Measurements from ENCODE around the gene SETD1A.

GRCh38 chr16:31006086-31006385 lies 48.5 kb downstream of the SETD1A start:
- no peak for TF ChIP-seq POLR2A (IDR thresholded peaks at IDR 0.05)
- TF ChIP-seq CTCF (IDR thresholded peaks at IDR 0.05): no peak
- no peak for TF ChIP-seq POLR2AphosphoS5 (IDR thresholded peaks at IDR 0.05)

Measured in upper lobe of left lung (tissue), 4 donors.